MM.1S (cell line): ENCODE results near the gene FAM107B.

Experiments used
- DNase-seq: peaks from one replicate; pipeline ENCODE4 v3.0.0-alpha.2; 2015
- H2AFZ ChIP-seq: fragments of 300-600 bp; sonication (generic); 2 replicates; pipeline ENCODE4 v1.6.0; 2016; ENCODE audit warnings: antibody characterized with exemption, low read length
- H3F3A ChIP-seq: fragments of 300-600 bp; sonication (generic); 2 replicates; pipeline ENCODE4 v1.6.1; 2016; ENCODE audit warnings: mild to moderate bottlenecking, antibody characterized with exemption, low read length, moderate library complexity, mixed read lengths; ENCODE audit not compliant: insufficient read depth
- H3K27ac ChIP-seq: fragments of 300-600 bp; sonication (generic); 2 replicates; pipeline ENCODE4 v1.5.1; 2016; ENCODE audit warnings: mild to moderate bottlenecking, low read length
- H3K27me3 ChIP-seq: fragments of 300-600 bp; sonication (generic); replicated peaks from 2 replicates; pipeline ENCODE4 v1.6.0; 2016; ENCODE audit warnings: low read length; ENCODE audit not compliant: insufficient read depth
- H3K36me3 ChIP-seq: fragments of 300-600 bp; sonication (generic); replicated peaks from 2 replicates; pipeline ENCODE4 v1.6.1; 2016; ENCODE audit warnings: mild to moderate bottlenecking, low read length, mixed read lengths; ENCODE audit not compliant: insufficient read depth
- H3K4me1 ChIP-seq: fragments of 300-600 bp; sonication (generic); 2 replicates; pipeline ENCODE4 v1.6.1; 2016; ENCODE audit warnings: low read length, mixed read lengths
- H3K4me2 ChIP-seq: fragments of 300-600 bp; sonication (generic); 2 replicates; pipeline ENCODE4 v1.6.0; 2016; ENCODE audit warnings: low read depth, low read length
- H3K4me3 ChIP-seq: fragments of 300-600 bp; sonication (generic); 2 replicates; pipeline ENCODE4 v1.5.1; 2016; ENCODE audit warnings: low read length, mixed read lengths
- H3K79me2 ChIP-seq: fragments of 300-600 bp; sonication (generic); 2 replicates; pipeline ENCODE4 v1.6.1; 2016; ENCODE audit warnings: mixed run types, low read length, mixed read lengths
- H3K9ac ChIP-seq: fragments of 300-600 bp; sonication (generic); 2 replicates; pipeline ENCODE4 v1.6.1; 2016; ENCODE audit warnings: low read length, mixed read lengths
- H3K9me2 ChIP-seq: fragments of 300-600 bp; sonication (generic); replicated peaks from 2 replicates; pipeline ENCODE4 v1.6.1; 2016; ENCODE audit warnings: mild to moderate bottlenecking, low read length, mixed read lengths; ENCODE audit not compliant: insufficient read depth
- H3K9me3 ChIP-seq: fragments of 300-600 bp; sonication (generic); replicated peaks from 2 replicates; pipeline ENCODE4 v1.6.1; 2016; ENCODE audit warnings: mild to moderate bottlenecking, low read length, mixed read lengths; ENCODE audit not compliant: insufficient read depth
- H4K20me1 ChIP-seq: fragments of 300-600 bp; sonication (generic); 2 replicates; pipeline ENCODE4 v1.6.1; 2016; ENCODE audit warnings: mild to moderate bottlenecking, low read length, moderate library complexity, mixed read lengths; ENCODE audit not compliant: insufficient read depth
- CTCF ChIP-seq: fragments of 300-600 bp; sonication (generic); IDR thresholded peaks from 2 replicates; pipeline ENCODE4 v1.5.1; 2016; ENCODE audit warnings: antibody characterized with exemption, low read length, mixed read lengths
- EZH2 ChIP-seq: fragments of 300-600 bp; sonication (generic); optimal IDR thresholded peaks from 2 replicates; pipeline ENCODE3; 2017; ENCODE audit warnings: low read depth, mild to moderate bottlenecking, antibody characterized with exemption, low read length, mixed read lengths
- EZH2phosphoT487 ChIP-seq: fragments of 300-600 bp; sonication (generic); IDR thresholded peaks from 2 replicates; pipeline ENCODE4 v1.6.1; 2018; ENCODE audit warnings: antibody characterized with exemption, low read length

Gene FAM107B

GRCh38 chr10:14784459-14785055 lies 9.9 kb upstream of the FAM107B start:
- Histone ChIP-seq H3K4me3 (no peak overlapping the region), H3K27ac (no peak overlapping the region), H3K79me2 (no peaks in the 10 kb centered on the region), H3K4me2 (no peak overlapping the region), H3K9ac (no peak overlapping the region), H3F3A (no peaks in the 10 kb centered on the region), H3K27me3 (no peaks in the 10 kb centered on the region), H3K4me1 (no peaks in the 10 kb centered on the region), H3K9me3 (no peaks in the 10 kb centered on the region), H2AFZ (no peak overlapping the region), H3K9me2 (no peaks in the 10 kb centered on the region), H3K36me3 (no peaks in the 10 kb centered on the region), H4K20me1 (no peaks in the 10 kb centered on the region)
- TF ChIP-seq CTCF (no peak), EZH2 (no peak), EZH2phosphoT487 (no peak)
- no peak for DNase-seq

- H3K36me3 ChIP-seq, result no peaks in the 10 kb centered on the region
- H3K4me1 ChIP-seq, result no peaks in the 10 kb centered on the region
- no peak overlapping the region for H3K9ac ChIP-seq
- no peak for TF ChIP-seq EZH2phosphoT487
- no peak for TF ChIP-seq CTCF
- no peak for TF ChIP-seq EZH2
- H3K79me2 ChIP-seq, result no peaks in the 10 kb centered on the region
- no peaks in the 10 kb centered on the region for H3K27me3 ChIP-seq
- H3K4me2 ChIP-seq, result no peak overlapping the region
- no peaks in the 10 kb centered on the region for H3K9me3 ChIP-seq
- H3K4me3 ChIP-seq, result no peak overlapping the region
- no peak for DNase-seq
- H3F3A ChIP-seq, result no peaks in the 10 kb centered on the region
- no peaks in the 10 kb centered on the region for H3K9me2 ChIP-seq
- H4K20me1 ChIP-seq, result no peaks in the 10 kb centered on the region
- H3K27ac ChIP-seq, result no peak overlapping the region
- no peak overlapping the region for H2AFZ ChIP-seq
Measured at GRCh38 chr10:14782691-14783363, 8.1 kb upstream of the FAM107B start.

- no peak for DNase-seq
- no peaks in the 10 kb centered on the region for H3K27me3 ChIP-seq
- no peaks in the 10 kb centered on the region for H3K9me3 ChIP-seq
- H3F3A ChIP-seq, result no peaks in the 10 kb centered on the region
- no peaks in the 10 kb centered on the region for H3K9me2 ChIP-seq
- H3K4me3 ChIP-seq, result no peak overlapping the region
- no peaks in the 10 kb centered on the region for H3K79me2 ChIP-seq
- H3K4me2 ChIP-seq, result no peak overlapping the region
- no peaks in the 10 kb centered on the region for H4K20me1 ChIP-seq
- H3K27ac ChIP-seq, result no peak overlapping the region
- H2AFZ ChIP-seq, result no peak overlapping the region
- TF ChIP-seq EZH2phosphoT487, result no peak
- TF ChIP-seq EZH2, result no peak
- no peak for TF ChIP-seq CTCF
- H3K36me3 ChIP-seq, result no peaks in the 10 kb centered on the region
- no peaks in the 10 kb centered on the region for H3K4me1 ChIP-seq
- H3K9ac ChIP-seq, result no peak overlapping the region
Measured at GRCh38 chr10:14781763-14782162, 7.1 kb upstream of the FAM107B start.
